Neuronal stem cell (in vitro differentiated cells): ENCODE measurements around the gene BZW2.

Experiments used
- DNase-seq: peaks from one replicate; pipeline ENCODE4 v3.0.0-alpha.2; 2013; ENCODE audit warnings: low spot score
- H2AFZ ChIP-seq: one replicate; pipeline ENCODE4 v1.6.1; 2013; ENCODE audit warnings: mild to moderate bottlenecking, low read length, inconsistent platforms
- H2AK5ac ChIP-seq: 2 replicates; pipeline ENCODE4 v1.6.1; 2013; ENCODE audit warnings: low read depth, mild to moderate bottlenecking, inconsistent platforms, low read length, moderate library complexity, mixed read lengths
- H2BK120ac ChIP-seq: 2 replicates; pipeline ENCODE4 v1.6.1; 2013; ENCODE audit warnings: low read depth, mild to moderate bottlenecking, inconsistent platforms, low read length, moderate library complexity, mixed read lengths
- H2BK12ac ChIP-seq: one replicate; pipeline ENCODE4 v1.6.1; 2013; ENCODE audit warnings: low read length, inconsistent platforms
- H2BK15ac ChIP-seq: 2 replicates; pipeline ENCODE4 v1.6.1; 2013; ENCODE audit warnings: mild to moderate bottlenecking, low read length, inconsistent platforms, mixed read lengths
- H2BK5ac ChIP-seq: one replicate; pipeline ENCODE4 v1.6.1; 2013; ENCODE audit warnings: inconsistent platforms, mild to moderate bottlenecking, low read length, moderate library complexity
- H3K14ac ChIP-seq: one replicate; pipeline ENCODE4 v1.6.1; 2013; ENCODE audit warnings: low read length, inconsistent platforms
- H3K18ac ChIP-seq: 2 replicates; pipeline ENCODE4 v1.6.1; 2013; ENCODE audit warnings: low read length, inconsistent platforms
- H3K23ac ChIP-seq: 2 replicates; pipeline ENCODE4 v1.6.1; 2013; ENCODE audit warnings: low read depth, mild to moderate bottlenecking, mixed read lengths, low read length, inconsistent platforms; ENCODE audit not compliant: poor library complexity
- H3K27ac ChIP-seq: replicated peaks from 3 replicates; pipeline ENCODE4 v1.5.1; 2013; ENCODE audit warnings: low read length, inconsistent platforms
- H3K27me3 ChIP-seq, 3 experiments: 2 replicates each; pipeline ENCODE4 v1.6.1; 2013; ENCODE audit warnings: low read length in 3 of 3, mild to moderate bottlenecking in 2 of 3, inconsistent platforms in 1 of 3, low read depth in 1 of 3, mixed read lengths in 1 of 3, moderate library complexity in 1 of 3; ENCODE audit not compliant: control insufficient read depth in 3 of 3, insufficient read depth in 3 of 3
- H3K36me3 ChIP-seq, 2 donors: replicated peaks in 1 of 2; 2 replicates each; pipeline ENCODE4 v1.6.1; 2013; ENCODE audit warnings: low read length in 2 of 2; ENCODE audit not compliant: control insufficient read depth in 2 of 2, insufficient read depth in 2 of 2
- H3K4ac ChIP-seq: 2 replicates; pipeline ENCODE4 v1.6.1; 2013; ENCODE audit warnings: inconsistent platforms, mild to moderate bottlenecking, low read length, moderate library complexity
- H3K4me1 ChIP-seq, 2 donors: 1 replicate in 1 of 2; 2 replicates in 1 of 2; pipeline ENCODE4 v1.6.1; 2013; ENCODE audit warnings: low read length in 2 of 2, low read depth in 1 of 2; ENCODE audit not compliant: control insufficient read depth in 2 of 2, insufficient read depth in 1 of 2
- H3K4me2 ChIP-seq: one replicate; pipeline ENCODE4 v1.6.1; 2013; ENCODE audit warnings: mild to moderate bottlenecking, low read length, inconsistent platforms; ENCODE audit not compliant: insufficient read depth, poor library complexity, severe bottlenecking
- H3K4me3 ChIP-seq, 2 donors: 2 replicates each; pipeline ENCODE4 v1.5.1; 2013; ENCODE audit warnings: low read length in 2 of 2, mild to moderate bottlenecking in 2 of 2, inconsistent platforms in 1 of 2, moderate library complexity in 1 of 2
- H3K79me1 ChIP-seq: one replicate; pipeline ENCODE4 v1.6.1; 2013; ENCODE audit warnings: low read depth, mild to moderate bottlenecking, inconsistent platforms, low read length, moderate library complexity
- H3K9ac ChIP-seq: one replicate; pipeline ENCODE4 v1.6.1; 2013; ENCODE audit warnings: mild to moderate bottlenecking, low read depth, low read length, inconsistent platforms; ENCODE audit not compliant: poor library complexity
- H3K9me3 ChIP-seq, 2 donors: replicated peaks in 1 of 2; 2 replicates each; pipeline versions ENCODE3 to v1.6.1; 2013; ENCODE audit warnings: low read length in 2 of 2, mild to moderate bottlenecking in 2 of 2, inconsistent platforms in 1 of 2, low read depth in 1 of 2, mixed read lengths in 1 of 2, moderate library complexity in 1 of 2; ENCODE audit not compliant: control insufficient read depth in 2 of 2, insufficient read depth in 1 of 2
- H4K8ac ChIP-seq: one replicate; pipeline ENCODE4 v1.6.1; 2013; ENCODE audit warnings: low read depth, mild to moderate bottlenecking, inconsistent platforms, low read length, moderate library complexity
- H4K91ac ChIP-seq: one replicate; pipeline ENCODE4 v1.6.1; 2013; ENCODE audit warnings: low read length, low read depth, mild to moderate bottlenecking, inconsistent platforms; ENCODE audit not compliant: poor library complexity
- WGBS, 2 donors: extraction: QIAGEN DNeasy Blood & Tissue Kit; methylation state at CpG; one replicate each; pipeline ENCODE4 v1.1.7; 2013; ENCODE audit warnings: missing lambda C conversion rate in 2 of 2, mixed read lengths in 1 of 2; ENCODE audit not compliant: insufficient read length in 2 of 2, insufficient replicate concordance in 1 of 2; ENCODE audit errors: extremely low coverage in 2 of 2; 5-methylcytosine and 5-hydroxymethylcytosine counted together

The BZW2 gene

GRCh38 chr7:16753932-16754855 lies 108.2 kb downstream of the BZW2 start:
- Histone ChIP-seq H2BK120ac (no peak overlapping the region), H3K4me3 (peak overlapping the region; percentile 90 to 97), H2BK15ac (no peak overlapping the region), H2AK5ac (no peak overlapping the region), H3K79me1 (no peaks in the 10 kb centered on the region), H3K14ac (no peak overlapping the region), H3K27ac (peak overlapping the region; percentile 68), H3K4ac (no peak overlapping the region), H3K23ac (peak overlapping the region; percentile 98), H2BK12ac (no peak overlapping the region), H3K36me3 (no peaks in the 10 kb centered on the region), H3K27me3 (peaks cover 0 to 3% (median 0%) of the 10 kb centered on the region in 3 experiments), H3K18ac (peak overlapping the region; percentile 93), H3K9me3 (peaks cover 0 to 3% of the 10 kb centered on the region in 2 donors), H3K4me1 (peaks cover 6% of the 10 kb centered on the region in 2 donors), H2AFZ (peak overlapping the region; percentile 97), H3K4me2 (peak overlapping the region; percentile 55), H4K91ac (no peak overlapping the region), H3K9ac (peak overlapping the region; percentile 85), H2BK5ac (no peak overlapping the region), H4K8ac (peak overlapping the region; percentile 25)
- no CpG with 5 or more reads among the region's 58 CpGs for WGBS, 2 donors
- DNase-seq, result peak; percentile 69

DNA sequence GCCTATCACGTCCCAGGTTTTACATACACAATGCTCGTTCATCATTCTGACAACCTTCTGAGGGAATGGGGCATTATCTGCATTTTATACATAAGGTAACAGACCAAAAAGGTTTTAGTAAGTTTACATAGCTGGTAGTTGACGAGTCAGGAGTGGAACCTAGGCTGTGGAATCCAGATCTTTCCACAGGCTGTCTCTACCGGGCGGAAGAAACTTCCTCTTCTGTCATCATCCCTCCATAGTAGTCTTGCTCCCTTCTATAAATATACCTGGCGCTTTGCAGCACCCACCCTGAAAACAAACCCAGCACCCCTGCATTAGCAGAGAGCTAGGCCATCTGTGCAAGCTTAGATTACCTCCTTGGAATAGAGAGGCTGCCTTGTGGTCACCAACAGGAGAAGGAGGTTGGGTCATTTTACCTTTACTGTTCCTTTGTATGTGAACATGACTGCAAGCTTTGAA lies 108.9 kb downstream of the BZW2 start:
- Histone ChIP-seq H3K18ac (no peak overlapping the region), H2BK5ac (no peak overlapping the region), H3K4me2 (peak overlapping the region; percentile 55), H2BK15ac (no peak overlapping the region), H2BK120ac (no peak overlapping the region), H3K79me1 (no peaks in the 10 kb centered on the region), H3K4me1 (peaks cover 6% of the 10 kb centered on the region in 2 donors), H3K9me3 (peaks cover 0 to 3% of the 10 kb centered on the region in 2 donors), H3K9ac (no peak overlapping the region), H3K14ac (no peak overlapping the region), H4K91ac (no peak overlapping the region), H3K4ac (no peak overlapping the region), H2BK12ac (no peak overlapping the region), H3K4me3 (peak overlapping the region; percentile 90 to 97), H3K36me3 (no peaks in the 10 kb centered on the region), H2AFZ (peak overlapping the region; percentile 97), H3K27ac (no peak overlapping the region), H4K8ac (no peak overlapping the region), H2AK5ac (no peak overlapping the region), H3K27me3 (peaks cover 0 to 3% (median 0%) of the 10 kb centered on the region in 3 experiments), H3K23ac (no peak overlapping the region)
- no peak for DNase-seq
- WGBS, 2 donors, result no CpG with 5 or more reads among the region's 6 CpGs

DNA sequence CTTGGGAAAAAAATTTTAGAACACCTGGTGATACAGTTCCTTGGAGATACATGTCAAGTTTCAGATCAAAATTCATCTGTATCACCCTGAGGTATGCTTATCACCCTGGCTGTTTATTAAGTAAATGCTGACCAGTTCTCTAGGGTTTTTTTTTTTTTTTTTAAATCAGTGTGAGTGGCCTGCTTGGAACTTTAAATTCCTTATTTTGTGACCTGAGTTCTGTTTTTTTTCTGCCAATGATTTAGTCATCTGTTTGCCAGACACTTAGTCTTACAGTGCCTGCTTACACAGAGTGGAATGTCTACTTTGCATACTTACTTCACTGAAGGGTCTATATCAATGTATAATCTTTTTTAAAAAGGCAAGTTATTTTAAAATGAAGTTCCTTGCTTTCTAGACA lies 109.4 kb downstream of the BZW2 start:
- H3K4me1 ChIP-seq, result peaks cover 6% of the 10 kb centered on the region in 2 donors
- H3K36me3 ChIP-seq, result no peaks in the 10 kb centered on the region
- no peak overlapping the region for H2AFZ ChIP-seq
- no peak for DNase-seq
- H3K14ac ChIP-seq, result no peak overlapping the region
- peaks cover 0 to 3% of the 10 kb centered on the region in 2 donors for H3K9me3 ChIP-seq
- no peak overlapping the region for H2BK15ac ChIP-seq
- no peaks in the 10 kb centered on the region for H3K79me1 ChIP-seq
- no peak overlapping the region for H3K4ac ChIP-seq
- no peak overlapping the region for H3K9ac ChIP-seq
- peak overlapping the region in 1 of 2 donors; percentile 97 for H3K4me3 ChIP-seq
- no peak overlapping the region for H2BK12ac ChIP-seq
- H3K23ac ChIP-seq, result no peak overlapping the region
- peaks cover 0 to 3% (median 0%) of the 10 kb centered on the region in 3 experiments for H3K27me3 ChIP-seq
- no peak overlapping the region for H4K8ac ChIP-seq
- no peak overlapping the region for H2BK5ac ChIP-seq
- H2BK120ac ChIP-seq, result no peak overlapping the region
- H2AK5ac ChIP-seq, result no peak overlapping the region
- H3K18ac ChIP-seq, result no peak overlapping the region
- H3K4me2 ChIP-seq, result no peak overlapping the region
- no peak overlapping the region for H4K91ac ChIP-seq
- H3K27ac ChIP-seq, result no peak overlapping the region
